Myometrial cell (primary cell): ENCODE measurements around the gene PHACTR3. TPM values are rescaled to one million over a fixed set of nuclear protein-coding genes. Genes with fewer than 3 reads are reported as not detected.

Source experiments
- total RNA-seq: library from RNA; depleted of rRNA; stranded (reverse); fragments of >200 nt; gene quantifications from 2 replicates; pipeline ENCODE4 v1.2.3, GENCODE V29; 2015

Gene PHACTR3
- not detected in 2 replicates for total RNA-seq

GRCh38 chr20:59603781-59604541 lies at the start of gene PHACTR3:
Gene PHACTR3 (plus strand): TSS chr20:59604540. CDS start chr20:59605015, 475 bp downstream.

